SK-N-SH (cell line): Measurements from ENCODE around the gene HABP4.

Experiments
- EP300 ChIP-seq, 2 experiments: IDR thresholded peaks; 2 replicates each; pipeline versions ENCODE4 v1.4.0 to v1.6.1; 2012; ENCODE audit warnings: borderline replicate concordance in 1 of 2, low read depth in 1 of 2, low read length in 1 of 2
- RAD21 ChIP-seq: IDR thresholded peaks from 2 replicates; pipeline ENCODE4 v1.6.1; 2012; ENCODE audit warnings: mild to moderate bottlenecking, low read length
- RCOR1 ChIP-seq: fragments of 150-350 bp; IDR thresholded peaks from 2 replicates; pipeline ENCODE4 v1.6.1; 2017; ENCODE audit warnings: antibody characterized with exemption, low read length
- SIN3A ChIP-seq: IDR thresholded peaks from 2 replicates; pipeline ENCODE4 v1.6.1; 2012; ENCODE audit warnings: low read depth, mild to moderate bottlenecking, low read length, moderate library complexity, borderline replicate concordance
- TF ChIP-seq, protein P1 (sequence below): fragments of 200-600 bp; sonication (generic); IDR thresholded peaks from 2 replicates; pipeline ENCODE4 v1.6.1; 2017; ENCODE audit warnings: antibody characterized with exemption, mild to moderate bottlenecking, moderate library complexity
- TF ChIP-seq, protein P2 (sequence below): IDR thresholded peaks from 2 replicates; pipeline ENCODE4 v1.6.1; 2012; ENCODE audit warnings: mild to moderate bottlenecking, low read depth, low read length, moderate library complexity

DNA sequence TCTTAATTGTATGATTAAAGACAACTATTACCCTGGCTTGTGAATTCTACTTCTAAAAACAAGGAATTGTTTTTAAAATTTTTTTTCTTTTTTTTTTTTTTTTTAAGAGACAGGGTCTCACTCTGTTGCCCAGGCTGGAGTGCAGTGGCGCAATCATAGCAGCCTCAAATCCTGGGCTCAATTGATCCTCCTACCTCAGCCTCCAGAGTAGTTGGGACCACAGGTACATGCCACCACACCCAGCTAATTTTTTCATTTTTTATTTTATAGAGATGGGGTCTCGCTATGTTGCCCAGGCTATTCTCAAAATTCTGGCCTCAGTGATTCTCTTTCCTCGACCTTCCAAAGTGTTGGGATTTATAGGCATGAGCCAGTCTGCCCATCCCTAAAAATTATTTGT, 62.3 kb downstream of the HABP4 start:
- TF ChIP-seq, protein P1, sequence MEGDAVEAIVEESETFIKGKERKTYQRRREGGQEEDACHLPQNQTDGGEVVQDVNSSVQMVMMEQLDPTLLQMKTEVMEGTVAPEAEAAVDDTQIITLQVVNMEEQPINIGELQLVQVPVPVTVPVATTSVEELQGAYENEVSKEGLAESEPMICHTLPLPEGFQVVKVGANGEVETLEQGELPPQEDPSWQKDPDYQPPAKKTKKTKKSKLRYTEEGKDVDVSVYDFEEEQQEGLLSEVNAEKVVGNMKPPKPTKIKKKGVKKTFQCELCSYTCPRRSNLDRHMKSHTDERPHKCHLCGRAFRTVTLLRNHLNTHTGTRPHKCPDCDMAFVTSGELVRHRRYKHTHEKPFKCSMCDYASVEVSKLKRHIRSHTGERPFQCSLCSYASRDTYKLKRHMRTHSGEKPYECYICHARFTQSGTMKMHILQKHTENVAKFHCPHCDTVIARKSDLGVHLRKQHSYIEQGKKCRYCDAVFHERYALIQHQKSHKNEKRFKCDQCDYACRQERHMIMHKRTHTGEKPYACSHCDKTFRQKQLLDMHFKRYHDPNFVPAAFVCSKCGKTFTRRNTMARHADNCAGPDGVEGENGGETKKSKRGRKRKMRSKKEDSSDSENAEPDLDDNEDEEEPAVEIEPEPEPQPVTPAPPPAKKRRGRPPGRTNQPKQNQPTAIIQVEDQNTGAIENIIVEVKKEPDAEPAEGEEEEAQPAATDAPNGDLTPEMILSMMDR = no peak
- no peak for TF ChIP-seq RCOR1
- TF ChIP-seq RAD21 = no peak
- TF ChIP-seq, protein P2, sequence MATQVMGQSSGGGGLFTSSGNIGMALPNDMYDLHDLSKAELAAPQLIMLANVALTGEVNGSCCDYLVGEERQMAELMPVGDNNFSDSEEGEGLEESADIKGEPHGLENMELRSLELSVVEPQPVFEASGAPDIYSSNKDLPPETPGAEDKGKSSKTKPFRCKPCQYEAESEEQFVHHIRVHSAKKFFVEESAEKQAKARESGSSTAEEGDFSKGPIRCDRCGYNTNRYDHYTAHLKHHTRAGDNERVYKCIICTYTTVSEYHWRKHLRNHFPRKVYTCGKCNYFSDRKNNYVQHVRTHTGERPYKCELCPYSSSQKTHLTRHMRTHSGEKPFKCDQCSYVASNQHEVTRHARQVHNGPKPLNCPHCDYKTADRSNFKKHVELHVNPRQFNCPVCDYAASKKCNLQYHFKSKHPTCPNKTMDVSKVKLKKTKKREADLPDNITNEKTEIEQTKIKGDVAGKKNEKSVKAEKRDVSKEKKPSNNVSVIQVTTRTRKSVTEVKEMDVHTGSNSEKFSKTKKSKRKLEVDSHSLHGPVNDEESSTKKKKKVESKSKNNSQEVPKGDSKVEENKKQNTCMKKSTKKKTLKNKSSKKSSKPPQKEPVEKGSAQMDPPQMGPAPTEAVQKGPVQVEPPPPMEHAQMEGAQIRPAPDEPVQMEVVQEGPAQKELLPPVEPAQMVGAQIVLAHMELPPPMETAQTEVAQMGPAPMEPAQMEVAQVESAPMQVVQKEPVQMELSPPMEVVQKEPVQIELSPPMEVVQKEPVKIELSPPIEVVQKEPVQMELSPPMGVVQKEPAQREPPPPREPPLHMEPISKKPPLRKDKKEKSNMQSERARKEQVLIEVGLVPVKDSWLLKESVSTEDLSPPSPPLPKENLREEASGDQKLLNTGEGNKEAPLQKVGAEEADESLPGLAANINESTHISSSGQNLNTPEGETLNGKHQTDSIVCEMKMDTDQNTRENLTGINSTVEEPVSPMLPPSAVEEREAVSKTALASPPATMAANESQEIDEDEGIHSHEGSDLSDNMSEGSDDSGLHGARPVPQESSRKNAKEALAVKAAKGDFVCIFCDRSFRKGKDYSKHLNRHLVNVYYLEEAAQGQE = no peak
- no peak for TF ChIP-seq EP300 (IDR thresholded peaks at IDR 0.05; ENCODE audit: borderline replicate concordance in 1 of 2, low read depth in 1 of 2, low read length in 1 of 2)
- TF ChIP-seq SIN3A = no peak
